ENCODE measurements around the gene HADHA. TPM values are rescaled to one million over a fixed set of nuclear protein-coding genes. Genes with fewer than 3 reads are reported as not detected.

HADHA gene
- total RNA-seq, 1 experiment from 2014 or later = 112 TPM

- Histone ChIP-seq H4K5ac (ENCODE audit: insufficient read length, low read depth, low read length) (no peak overlapping the region), H3K27me3 (ENCODE audit: insufficient read depth, low read length) (no peaks in the 10 kb centered on the region), H3K79me2 (ENCODE audit: insufficient read depth, low read length) (peaks cover 1% of the 10 kb centered on the region; the same call in 1 of the 2 replicates), H3T11ph (ENCODE audit: low read length) (no peak overlapping the region), H3K56ac (ENCODE audit: insufficient read length, low read depth, low read length) (no peak overlapping the region), H3K4ac (ENCODE audit: low read depth, low read length) (no peak overlapping the region), H4K8ac (replicated peaks; ENCODE audit: insufficient read length, low read depth, low read length) (no peak overlapping the region), H3K4me2 (ENCODE audit: insufficient read depth, insufficient read length, low read length) (no peak overlapping the region), H3K27ac (ENCODE audit: insufficient read length, low read depth, low read length) (no peak overlapping the region), H2BK120ac (ENCODE audit: low read depth, low read length, poor library complexity, severe bottlenecking) (no peak overlapping the region), H2AK5ac (ENCODE audit: insufficient read length, low read length) (no peak overlapping the region), H4K20me1 (ENCODE audit: control insufficient read depth, insufficient read depth, insufficient read length) (no peaks in the 10 kb centered on the region), H3K79me1 (ENCODE audit: insufficient read depth, low read depth, low read length, poor library complexity, severe bottlenecking) (peaks cover 5% of the 10 kb centered on the region), H3K18ac (ENCODE audit: insufficient read length, low read depth, low read length) (no peak overlapping the region), H2BK5ac (ENCODE audit: insufficient read length, low read length) (no peak overlapping the region), H3K14ac (ENCODE audit: insufficient read depth, low read length) (no peak overlapping the region), H3K23me2 (ENCODE audit: insufficient read length, low read depth, low read length, poor library complexity, severe bottlenecking) (no peaks in the 10 kb centered on the region), H2BK12ac (ENCODE audit: insufficient read length, low read depth, low read length) (no peak overlapping the region), H3K9ac (ENCODE audit: extremely low read depth, insufficient read length, low read length) (no peak overlapping the region), H4K91ac (ENCODE audit: insufficient read length, low read depth, low read length) (no peak overlapping the region), H2AFZ (ENCODE audit: low read length) (no peak overlapping the region), H3K4me1 (ENCODE audit: insufficient read depth, low read length) (no peaks in the 10 kb centered on the region), H2BK20ac (ENCODE audit: low read depth, low read length, poor library complexity, severe bottlenecking) (no peak overlapping the region), H2BK15ac (ENCODE audit: low read depth, low read length) (no peak overlapping the region), H3K23ac (ENCODE audit: insufficient read length, low read depth, low read length) (no peak overlapping the region), H3K9me3 (ENCODE audit: control insufficient read depth, low read depth, low read length) (no peaks in the 10 kb centered on the region)
- no peak for DNase-seq
- peaks cover 0 to 2% of the 10 kb centered on the region in 2 experiments; a peak in 2 of 4 replicates for H3K4me1 Mint-ChIP-seq
- no CpG with 5 or more reads among the region's 3 CpGs for WGBS (ENCODE audit: extremely low coverage, insufficient read length, low lambda C conversion rate)
- no peak overlapping the region for H3K4me3 Mint-ChIP-seq
- peaks cover 0 to 4% (median 0%) of the 10 kb centered on the region in 3 experiments; a peak in 1 of 7 replicates for H3K36me3 Mint-ChIP-seq (ENCODE audit: insufficient read depth in 1 of 3, low read depth in 3 of 3)
- H3K27me3 Mint-ChIP-seq (ENCODE audit: low read depth) = no peaks in the 10 kb centered on the region
- TF ChIP-seq, protein P1, sequence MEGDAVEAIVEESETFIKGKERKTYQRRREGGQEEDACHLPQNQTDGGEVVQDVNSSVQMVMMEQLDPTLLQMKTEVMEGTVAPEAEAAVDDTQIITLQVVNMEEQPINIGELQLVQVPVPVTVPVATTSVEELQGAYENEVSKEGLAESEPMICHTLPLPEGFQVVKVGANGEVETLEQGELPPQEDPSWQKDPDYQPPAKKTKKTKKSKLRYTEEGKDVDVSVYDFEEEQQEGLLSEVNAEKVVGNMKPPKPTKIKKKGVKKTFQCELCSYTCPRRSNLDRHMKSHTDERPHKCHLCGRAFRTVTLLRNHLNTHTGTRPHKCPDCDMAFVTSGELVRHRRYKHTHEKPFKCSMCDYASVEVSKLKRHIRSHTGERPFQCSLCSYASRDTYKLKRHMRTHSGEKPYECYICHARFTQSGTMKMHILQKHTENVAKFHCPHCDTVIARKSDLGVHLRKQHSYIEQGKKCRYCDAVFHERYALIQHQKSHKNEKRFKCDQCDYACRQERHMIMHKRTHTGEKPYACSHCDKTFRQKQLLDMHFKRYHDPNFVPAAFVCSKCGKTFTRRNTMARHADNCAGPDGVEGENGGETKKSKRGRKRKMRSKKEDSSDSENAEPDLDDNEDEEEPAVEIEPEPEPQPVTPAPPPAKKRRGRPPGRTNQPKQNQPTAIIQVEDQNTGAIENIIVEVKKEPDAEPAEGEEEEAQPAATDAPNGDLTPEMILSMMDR (conservative IDR thresholded peaks at IDR 0.05) = no peak
- H3K27ac Mint-ChIP-seq = peak overlapping the region in 1 of 3 experiments; percentile 42; a peak in 2 of 7 replicates
- no peaks in the 10 kb centered on the region for H3K9me3 Mint-ChIP-seq
Observed at GRCh38 chr2:26251893-26252292, 7.5 kb upstream of the HADHA start.

Measured in H9 (cell line).